OCI-LY1 (cell line): ENCODE measurements around the gene CAPN2.

Experiments used
- H2AFZ ChIP-seq: fragments of 200-600 bp; sonication (generic), shearing (Covaris generic); 2 replicates; pipeline ENCODE4 v1.6.0; 2014; ENCODE audit warnings: antibody characterized with exemption, mild to moderate bottlenecking, low read length
- H3F3A ChIP-seq: fragments of 200-600 bp; sonication (generic), shearing (Covaris generic); 2 replicates; pipeline ENCODE4 v1.6.0; 2014; ENCODE audit warnings: mild to moderate bottlenecking, antibody characterized with exemption, low read length, moderate library complexity; ENCODE audit not compliant: insufficient read depth
- H3K27ac ChIP-seq: fragments of 200-600 bp; sonication (generic); 2 replicates; pipeline ENCODE4 v1.5.1; 2014; ENCODE audit warnings: low read length, mixed run types, mild to moderate bottlenecking, low read depth; ENCODE audit not compliant: poor library complexity, severe bottlenecking
- H3K27me3 ChIP-seq: fragments of 200-600 bp; sonication (generic); 2 replicates; pipeline ENCODE4 v1.6.0; 2014; ENCODE audit warnings: antibody characterized with exemption, mild to moderate bottlenecking, low read length, moderate library complexity; ENCODE audit not compliant: insufficient read depth
- H3K36me3 ChIP-seq: fragments of 200-600 bp; sonication (generic); 2 replicates; pipeline ENCODE4 v1.6.1; 2014; ENCODE audit warnings: mild to moderate bottlenecking, antibody characterized with exemption, low read length, moderate library complexity, mixed read lengths; ENCODE audit not compliant: insufficient read depth
- H3K4me1 ChIP-seq: fragments of 200-600 bp; sonication (generic); 2 replicates; pipeline ENCODE4 v1.5.1; 2014; ENCODE audit warnings: mild to moderate bottlenecking, low read length, moderate library complexity; ENCODE audit not compliant: insufficient read depth, severe bottlenecking
- H3K4me2 ChIP-seq: fragments of 200-600 bp; sonication (generic), shearing (Covaris generic); 2 replicates; pipeline ENCODE4 v1.6.1; 2014; ENCODE audit warnings: low read length
- H3K4me3 ChIP-seq: fragments of 200-600 bp; sonication (generic); 2 replicates; pipeline ENCODE4 v1.5.1; 2014; ENCODE audit warnings: low read length, low read depth, mild to moderate bottlenecking, mixed read lengths; ENCODE audit not compliant: poor library complexity, severe bottlenecking
- H3K79me2 ChIP-seq: fragments of 200-600 bp; shearing (Covaris generic); 2 replicates; pipeline ENCODE4 v1.6.1; 2016; ENCODE audit warnings: mixed run types, low read length, mixed read lengths; ENCODE audit not compliant: insufficient read depth
- H3K9ac ChIP-seq: fragments of 200-600 bp; sonication (generic), shearing (Covaris generic); 2 replicates; pipeline ENCODE4 v1.6.1; 2014; ENCODE audit warnings: mild to moderate bottlenecking, low read length, mixed read lengths
- H3K9me2 ChIP-seq: fragments of 200-600 bp; sonication (generic), shearing (Covaris generic); 2 replicates; pipeline ENCODE4 v1.6.1; 2014; ENCODE audit warnings: low read depth, mild to moderate bottlenecking, low read length, mixed read lengths
- H3K9me3 ChIP-seq: fragments of 200-600 bp; shearing (Covaris generic); 2 replicates; pipeline ENCODE4 v1.6.1; 2014; ENCODE audit warnings: low read length, mixed read lengths
- H4K20me1 ChIP-seq: fragments of 200-600 bp; sonication (generic), shearing (Covaris generic); 2 replicates; pipeline ENCODE4 v1.6.0; 2016; ENCODE audit warnings: mild to moderate bottlenecking, low read length; ENCODE audit not compliant: insufficient read depth
- EZH2 ChIP-seq: fragments of 200-600 bp; sonication (generic), shearing (Covaris generic); IDR thresholded peaks from 2 replicates; pipeline ENCODE4 v1.8.0; 2017; ENCODE audit warnings: borderline replicate concordance, mixed run types, mild to moderate bottlenecking, antibody characterized with exemption, low read length, moderate library complexity, mixed read lengths
- TF ChIP-seq, protein P1 (sequence below): fragments of 200-600 bp; sonication (generic), shearing (Covaris generic); IDR thresholded peaks from 2 replicates; pipeline ENCODE4 v1.5.1; 2017; ENCODE audit warnings: mild to moderate bottlenecking, antibody characterized with exemption, low read length, moderate library complexity, mixed read lengths

The CAPN2 gene

DNA sequence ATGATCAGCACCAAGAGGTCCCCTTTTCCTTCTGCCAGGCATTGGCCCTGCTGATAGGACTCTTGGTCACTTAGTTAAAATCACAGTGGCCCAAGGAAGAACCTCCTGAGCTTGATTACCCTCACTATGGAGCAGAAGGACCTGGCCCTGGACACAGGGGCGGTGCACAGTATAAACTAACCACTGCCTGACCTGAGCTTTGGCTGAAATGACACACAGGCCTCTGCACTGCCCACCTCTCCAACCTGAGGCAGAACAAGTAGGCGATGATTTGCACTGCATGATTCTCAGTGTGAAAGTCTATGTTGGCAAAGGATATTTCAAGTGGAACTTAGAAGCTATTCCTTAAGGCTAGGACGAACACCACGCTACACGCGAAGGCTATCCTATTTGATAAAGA lies 48.5 kb downstream of the CAPN2 start:
- H3F3A ChIP-seq: no peaks in the 10 kb centered on the region
- no peak overlapping the region for H2AFZ ChIP-seq
- no peaks in the 10 kb centered on the region for H3K9me3 ChIP-seq
- H3K4me2 ChIP-seq: no peak overlapping the region
- no peaks in the 10 kb centered on the region for H3K27me3 ChIP-seq
- no peaks in the 10 kb centered on the region for H3K9me2 ChIP-seq
- no peak overlapping the region for H3K9ac ChIP-seq
- TF ChIP-seq EZH2: no peak
- TF ChIP-seq, protein P1, sequence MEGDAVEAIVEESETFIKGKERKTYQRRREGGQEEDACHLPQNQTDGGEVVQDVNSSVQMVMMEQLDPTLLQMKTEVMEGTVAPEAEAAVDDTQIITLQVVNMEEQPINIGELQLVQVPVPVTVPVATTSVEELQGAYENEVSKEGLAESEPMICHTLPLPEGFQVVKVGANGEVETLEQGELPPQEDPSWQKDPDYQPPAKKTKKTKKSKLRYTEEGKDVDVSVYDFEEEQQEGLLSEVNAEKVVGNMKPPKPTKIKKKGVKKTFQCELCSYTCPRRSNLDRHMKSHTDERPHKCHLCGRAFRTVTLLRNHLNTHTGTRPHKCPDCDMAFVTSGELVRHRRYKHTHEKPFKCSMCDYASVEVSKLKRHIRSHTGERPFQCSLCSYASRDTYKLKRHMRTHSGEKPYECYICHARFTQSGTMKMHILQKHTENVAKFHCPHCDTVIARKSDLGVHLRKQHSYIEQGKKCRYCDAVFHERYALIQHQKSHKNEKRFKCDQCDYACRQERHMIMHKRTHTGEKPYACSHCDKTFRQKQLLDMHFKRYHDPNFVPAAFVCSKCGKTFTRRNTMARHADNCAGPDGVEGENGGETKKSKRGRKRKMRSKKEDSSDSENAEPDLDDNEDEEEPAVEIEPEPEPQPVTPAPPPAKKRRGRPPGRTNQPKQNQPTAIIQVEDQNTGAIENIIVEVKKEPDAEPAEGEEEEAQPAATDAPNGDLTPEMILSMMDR: no peak
- H3K27ac ChIP-seq: no peak overlapping the region
- no peaks in the 10 kb centered on the region for H3K79me2 ChIP-seq
- H3K36me3 ChIP-seq: no peaks in the 10 kb centered on the region
- H4K20me1 ChIP-seq: no peaks in the 10 kb centered on the region
- no peaks in the 10 kb centered on the region for H3K4me1 ChIP-seq
- H3K4me3 ChIP-seq: no peak overlapping the region

DNA sequence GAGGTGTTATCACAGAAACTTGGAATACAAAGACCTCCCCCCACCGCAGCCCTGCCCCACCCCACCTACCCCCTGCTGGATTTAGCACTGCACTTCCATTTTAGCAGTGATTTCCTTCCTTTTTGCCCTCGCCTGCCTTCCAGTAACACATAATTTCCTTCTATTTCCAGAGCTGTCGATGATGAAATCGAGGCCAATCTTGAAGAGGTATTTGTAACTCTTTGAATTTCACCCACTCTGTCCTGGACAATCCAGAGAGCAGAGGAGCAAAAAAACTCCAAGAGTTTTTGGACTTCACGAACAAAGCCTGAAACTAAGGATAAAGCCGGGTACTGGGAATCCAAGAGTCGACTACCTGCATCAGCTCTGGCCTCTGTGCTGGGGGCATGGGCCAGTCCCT lies 49.1 kb downstream of the CAPN2 start:
- no peaks in the 10 kb centered on the region for H3K4me1 ChIP-seq
- TF ChIP-seq EZH2: no peak
- TF ChIP-seq, protein P1: no peak
- H3K9me2 ChIP-seq: no peaks in the 10 kb centered on the region
- no peaks in the 10 kb centered on the region for H3F3A ChIP-seq
- no peaks in the 10 kb centered on the region for H3K36me3 ChIP-seq
- no peak overlapping the region for H2AFZ ChIP-seq
- no peaks in the 10 kb centered on the region for H3K79me2 ChIP-seq
- no peak overlapping the region for H3K9ac ChIP-seq
- no peaks in the 10 kb centered on the region for H3K27me3 ChIP-seq
- H3K4me3 ChIP-seq: no peak overlapping the region
- H3K27ac ChIP-seq: no peak overlapping the region
- H3K9me3 ChIP-seq: no peaks in the 10 kb centered on the region
- no peak overlapping the region for H3K4me2 ChIP-seq
- H4K20me1 ChIP-seq: no peaks in the 10 kb centered on the region

DNA sequence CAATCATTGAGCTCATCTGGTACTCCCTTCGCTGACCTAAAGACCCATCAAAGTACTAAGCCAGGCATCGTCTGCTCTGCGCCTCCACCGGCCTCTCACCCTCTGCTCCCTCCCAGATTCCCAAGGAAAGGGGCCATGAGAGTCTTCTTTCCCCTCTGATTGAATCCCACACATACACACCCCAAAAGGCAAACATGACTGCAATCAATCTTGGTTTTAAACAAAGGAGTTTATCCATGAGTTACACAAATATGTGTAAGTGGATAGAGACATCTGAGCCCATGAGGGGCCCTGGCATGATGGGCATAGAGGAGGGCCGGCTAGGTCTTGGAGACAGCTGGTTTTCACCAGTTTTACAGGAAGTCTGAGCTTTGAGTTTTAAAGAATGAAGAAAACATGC lies 50.9 kb downstream of the CAPN2 start:
- Histone ChIP-seq H4K20me1 (no peaks in the 10 kb centered on the region), H3K36me3 (no peaks in the 10 kb centered on the region), H3K9me2 (no peaks in the 10 kb centered on the region), H3F3A (no peaks in the 10 kb centered on the region), H3K4me3 (no peak overlapping the region), H3K27me3 (no peaks in the 10 kb centered on the region), H3K79me2 (no peaks in the 10 kb centered on the region), H3K4me1 (no peaks in the 10 kb centered on the region), H3K4me2 (no peak overlapping the region), H3K27ac (no peak overlapping the region), H2AFZ (no peak overlapping the region), H3K9me3 (no peaks in the 10 kb centered on the region), H3K9ac (no peak overlapping the region)
- TF ChIP-seq, protein P1: no peak
- TF ChIP-seq EZH2: no peak
